LNCAP (cell line): ENCODE results near the gene TBX6.

ENCODE experiments used
- TF ChIP-seq, protein P1 (sequence below): fragments of 450-650 bp; IDR thresholded peaks from 2 replicates; pipeline ENCODE4 v1.5.1; 2017; ENCODE audit warnings: mild to moderate bottlenecking

TBX6 gene

GRCh38 chr16:30104492-30104891, 12.8 kb upstream of the TBX6 start:
- TF ChIP-seq, protein P1, sequence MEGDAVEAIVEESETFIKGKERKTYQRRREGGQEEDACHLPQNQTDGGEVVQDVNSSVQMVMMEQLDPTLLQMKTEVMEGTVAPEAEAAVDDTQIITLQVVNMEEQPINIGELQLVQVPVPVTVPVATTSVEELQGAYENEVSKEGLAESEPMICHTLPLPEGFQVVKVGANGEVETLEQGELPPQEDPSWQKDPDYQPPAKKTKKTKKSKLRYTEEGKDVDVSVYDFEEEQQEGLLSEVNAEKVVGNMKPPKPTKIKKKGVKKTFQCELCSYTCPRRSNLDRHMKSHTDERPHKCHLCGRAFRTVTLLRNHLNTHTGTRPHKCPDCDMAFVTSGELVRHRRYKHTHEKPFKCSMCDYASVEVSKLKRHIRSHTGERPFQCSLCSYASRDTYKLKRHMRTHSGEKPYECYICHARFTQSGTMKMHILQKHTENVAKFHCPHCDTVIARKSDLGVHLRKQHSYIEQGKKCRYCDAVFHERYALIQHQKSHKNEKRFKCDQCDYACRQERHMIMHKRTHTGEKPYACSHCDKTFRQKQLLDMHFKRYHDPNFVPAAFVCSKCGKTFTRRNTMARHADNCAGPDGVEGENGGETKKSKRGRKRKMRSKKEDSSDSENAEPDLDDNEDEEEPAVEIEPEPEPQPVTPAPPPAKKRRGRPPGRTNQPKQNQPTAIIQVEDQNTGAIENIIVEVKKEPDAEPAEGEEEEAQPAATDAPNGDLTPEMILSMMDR = no peak

DNA sequence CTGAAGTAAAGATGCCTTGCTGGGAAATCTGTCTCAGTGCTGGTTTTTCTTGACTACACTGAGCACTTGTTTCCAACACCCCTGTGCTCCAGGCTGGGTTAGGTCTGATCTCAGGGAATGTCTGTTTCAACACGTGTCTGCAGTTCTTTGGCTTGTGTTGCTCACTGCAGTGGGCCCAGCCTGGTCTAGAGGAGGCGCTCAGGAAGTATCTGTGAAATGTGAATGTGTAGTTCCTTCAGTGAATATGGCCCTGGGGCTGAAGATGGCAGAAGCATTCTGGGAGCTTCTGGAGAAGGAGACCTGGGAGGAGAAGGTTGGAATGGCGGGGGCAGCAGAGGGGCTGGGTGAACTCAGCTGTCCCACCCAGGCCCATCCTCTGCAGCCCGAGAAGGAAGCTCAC, 12.4 kb upstream of the TBX6 start:
- TF ChIP-seq, protein P1 = no peak

GRCh38 chr16:30096862-30097563, 5.3 kb upstream of the TBX6 start:
- TF ChIP-seq, protein P1 = no peak

GRCh38 chr16:30096105-30096861, 4.6 kb upstream of the TBX6 start, which contains the start of gene YPEL3:
TSS of gene YPEL3 (minus strand) at chr16:30096213. CDS start at chr16:30095482, 731 bp downstream.
- TF ChIP-seq, protein P1 = no peak

- TF ChIP-seq, protein P1 = no peak
Measured at GRCh38 chr16:30095166-30096078, 3.7 kb upstream of the TBX6 start.

GRCh38 chr16:30094541-30095165, 2.9 kb upstream of the TBX6 start:
- TF ChIP-seq, protein P1 = no peak
